ENCODE results near the gene ADAM11.
"Not testable (repeated sequence)": the region's sequence is repeated elsewhere in the genome, so short reads cannot be mapped to it uniquely, and the experiment has no call there.

ADAM11 gene

GRCh38 chr17:44758414-44759085, at the start of gene ADAM11:
Gene ADAM11 (plus strand): TSS chr17:44758988. CDS start chr17:44759200, 212 bp downstream.
- DNase-seq (ENCODE audit: low read depth), result no peak

GRCh38 chr17:44719444-44719843, 39.3 kb upstream of the ADAM11 start:
- no peak for DNase-seq (ENCODE audit: low read depth)

GRCh38 chr17:44722254-44722653, 36.5 kb upstream of the ADAM11 start:
- no peak for DNase-seq (ENCODE audit: low read depth)

- not testable (repeated sequence) for DNase-seq (ENCODE audit: low read depth)
Observed at GRCh38 chr17:44726121-44726520, 32.7 kb upstream of the ADAM11 start.

GRCh38 chr17:44733753-44734152, 25.0 kb upstream of the ADAM11 start:
- DNase-seq (ENCODE audit: low read depth), result no peak

GRCh38 chr17:44734272-44734671, 24.5 kb upstream of the ADAM11 start:
- DNase-seq (ENCODE audit: low read depth), result no peak

- no peak for DNase-seq (ENCODE audit: low read depth)
Observed at GRCh38 chr17:44736551-44737240, 22.1 kb upstream of the ADAM11 start.

- DNase-seq (ENCODE audit: low read depth), result no peak
Observed at GRCh38 chr17:44738214-44738906, 20.4 kb upstream of the ADAM11 start.

GRCh38 chr17:44741316-44741715, 17.5 kb upstream of the ADAM11 start:
- DNase-seq (ENCODE audit: low read depth), result no peak

- no peak for DNase-seq (ENCODE audit: low read depth)
Observed at GRCh38 chr17:44745301-44745700, 13.5 kb upstream of the ADAM11 start.

GRCh38 chr17:44745738-44746137, 13.1 kb upstream of the ADAM11 start:
- not testable (repeated sequence) for DNase-seq (ENCODE audit: low read depth)

- no peak for DNase-seq (ENCODE audit: low read depth)
Observed at GRCh38 chr17:44747566-44747965, 11.2 kb upstream of the ADAM11 start.

- no peak for DNase-seq (ENCODE audit: low read depth)
Observed at GRCh38 chr17:44749076-44749979, 9.5 kb upstream of the ADAM11 start.

GRCh38 chr17:44749980-44750318, 8.8 kb upstream of the ADAM11 start:
- no peak for DNase-seq (ENCODE audit: low read depth)

- no peak for DNase-seq (ENCODE audit: low read depth)
Observed at GRCh38 chr17:44751331-44751730, 7.5 kb upstream of the ADAM11 start.

- DNase-seq (ENCODE audit: low read depth), result no peak
Observed at GRCh38 chr17:44751806-44752205, 7.0 kb upstream of the ADAM11 start.

GRCh38 chr17:44752953-44753861, 5.6 kb upstream of the ADAM11 start:
- DNase-seq (ENCODE audit: low read depth), result no peak

GRCh38 chr17:44754276-44754675, 4.5 kb upstream of the ADAM11 start:
- DNase-seq (ENCODE audit: low read depth), result no peak

GRCh38 chr17:44755180-44755579, 3.6 kb upstream of the ADAM11 start:
- not testable (repeated sequence) for DNase-seq (ENCODE audit: low read depth)

- DNase-seq (ENCODE audit: low read depth), result no peak
Observed at GRCh38 chr17:44757045-44757917, 1.5 kb upstream of the ADAM11 start.

Data from stimulated activated CD8-positive, alpha-beta memory T cell treated with anti-CD3 and anti-CD28 coated beads, Interleukin-12 subunit alpha, Interleukin-12 subunit beta, amount 100 ng/mL, for 1 hour (primary cell).